ENCODE results near the gene MEPCE.

The MEPCE gene

DNA sequence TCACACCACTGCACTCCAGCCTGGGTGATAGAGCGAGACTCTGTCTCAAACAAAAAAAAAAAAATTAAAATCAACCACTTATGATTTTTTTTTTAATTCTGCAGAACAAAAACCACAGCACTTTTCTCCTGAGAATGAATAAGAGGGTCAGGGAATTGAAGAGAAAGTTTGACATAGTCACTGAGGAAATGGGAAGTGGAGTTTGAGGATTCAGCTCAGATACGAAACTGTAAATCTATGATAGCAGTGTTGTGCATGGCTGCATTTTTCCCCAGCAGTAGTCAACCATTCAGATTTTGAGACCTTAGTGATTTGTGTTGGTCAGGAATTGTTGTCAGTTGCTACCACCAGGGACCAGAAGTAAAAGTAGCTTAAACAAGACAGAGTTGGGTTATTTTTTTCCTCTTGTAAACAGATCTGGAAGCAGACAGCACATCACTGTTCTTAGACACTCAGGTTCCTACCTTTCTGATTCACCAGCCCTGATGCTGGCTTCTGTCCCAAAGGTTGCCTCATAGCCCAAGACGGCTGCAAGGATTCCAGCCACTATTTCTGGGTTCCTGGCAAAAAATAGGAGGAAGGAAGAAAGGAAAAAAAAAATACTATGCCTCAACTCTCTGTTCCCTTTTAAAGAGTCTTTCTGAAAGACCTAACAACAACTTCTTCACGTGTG is 36.3 kb upstream of the MEPCE start:
- Histone ChIP-seq H3K9me3 (ENCODE audit: control insufficient read depth, low read length) (no peaks in the 10 kb centered on the region), H3K36me3 (ENCODE audit: control insufficient read depth, insufficient read depth, low read length) (no peaks in the 10 kb centered on the region), H3K27ac (ENCODE audit: low read depth, low read length, severe bottlenecking) (no peak overlapping the region), H3K4me1 (ENCODE audit: control insufficient read depth, insufficient read depth, low read length, poor library complexity, severe bottlenecking) (no peaks in the 10 kb centered on the region), H3K4me3 (ENCODE audit: extremely low read depth, insufficient read depth, low read length, poor library complexity, severe bottlenecking) (no peak overlapping the region)
- WGBS, 2 experiments (ENCODE audit: insufficient coverage in 2 of 2): 75 to 100% methylated on average over 1 of the region's 4 CpGs

- 88% methylated on average over 1 of the region's 2 CpGs; no CpG with 5 or more reads in 1 of the 2 experiments for WGBS, 2 experiments (ENCODE audit: insufficient coverage in 2 of 2)
- H3K9me3 ChIP-seq (ENCODE audit: control insufficient read depth, low read length): no peaks in the 10 kb centered on the region
- H3K4me3 ChIP-seq (ENCODE audit: extremely low read depth, insufficient read depth, low read length, poor library complexity, severe bottlenecking): no peak overlapping the region
- no peak overlapping the region for H3K27ac ChIP-seq (ENCODE audit: low read depth, low read length, severe bottlenecking)
- H3K4me1 ChIP-seq (ENCODE audit: control insufficient read depth, insufficient read depth, low read length, poor library complexity, severe bottlenecking): no peaks in the 10 kb centered on the region
- no peaks in the 10 kb centered on the region for H3K36me3 ChIP-seq (ENCODE audit: control insufficient read depth, insufficient read depth, low read length)
These were observed 35.6 kb upstream of the MEPCE start for GRCh38 chr7:100394077-100394476.

DNA sequence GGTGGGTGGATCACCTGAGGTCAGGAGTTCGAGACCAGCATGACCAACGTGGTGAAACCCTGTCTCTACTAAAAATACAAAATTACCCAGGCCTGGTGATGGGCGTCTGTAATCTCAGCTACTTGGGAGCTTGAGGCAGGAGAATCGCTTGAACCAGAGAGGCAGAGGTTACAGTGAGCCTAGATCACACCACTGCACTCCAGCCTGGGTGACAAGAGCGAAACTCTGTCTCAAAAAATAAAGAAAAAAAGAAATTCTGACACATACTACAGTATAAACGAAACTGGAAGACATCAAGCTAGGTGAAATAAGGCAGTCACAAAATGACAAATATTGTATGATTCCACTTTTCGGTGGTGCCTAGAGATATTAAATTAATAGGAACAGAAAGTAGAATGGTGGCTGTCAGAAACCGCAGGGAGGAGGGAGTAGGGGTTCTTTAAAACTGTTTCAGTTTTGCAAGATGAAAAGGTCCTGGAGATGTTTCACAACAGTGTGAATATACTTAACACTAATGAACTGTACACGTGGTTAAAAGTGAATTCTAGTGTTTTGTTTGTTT is 33.1 kb upstream of the MEPCE start:
- Histone ChIP-seq H3K27ac (ENCODE audit: low read depth, low read length, severe bottlenecking) (no peak overlapping the region), H3K4me1 (ENCODE audit: control insufficient read depth, insufficient read depth, low read length, poor library complexity, severe bottlenecking) (no peaks in the 10 kb centered on the region), H3K4me3 (ENCODE audit: extremely low read depth, insufficient read depth, low read length, poor library complexity, severe bottlenecking) (no peak overlapping the region), H3K36me3 (ENCODE audit: control insufficient read depth, insufficient read depth, low read length) (no peaks in the 10 kb centered on the region), H3K9me3 (ENCODE audit: control insufficient read depth, low read length) (no peaks in the 10 kb centered on the region)
- 90 to 97% methylated on average over 4 to 6 of the region's 9 CpGs for WGBS, 2 experiments (ENCODE audit: insufficient coverage in 2 of 2)

GRCh38 chr7:100397315-100398081 is 32.1 kb upstream of the MEPCE start:
- Histone ChIP-seq H3K4me1 (ENCODE audit: control insufficient read depth, insufficient read depth, low read length, poor library complexity, severe bottlenecking) (no peaks in the 10 kb centered on the region), H3K27ac (ENCODE audit: low read depth, low read length, severe bottlenecking) (no peak overlapping the region)
- 69 to 77% methylated on average over 10 of the region's 13 CpGs for WGBS, 2 experiments (ENCODE audit: insufficient coverage in 2 of 2)

GRCh38 chr7:100398239-100398638 is 31.4 kb upstream of the MEPCE start:
- Histone ChIP-seq H3K9me3 (ENCODE audit: control insufficient read depth, low read length) (no peaks in the 10 kb centered on the region), H3K4me1 (ENCODE audit: control insufficient read depth, insufficient read depth, low read length, poor library complexity, severe bottlenecking) (no peaks in the 10 kb centered on the region), H3K36me3 (ENCODE audit: control insufficient read depth, insufficient read depth, low read length) (no peaks in the 10 kb centered on the region), H3K27ac (ENCODE audit: low read depth, low read length, severe bottlenecking) (no peak overlapping the region), H3K4me3 (ENCODE audit: extremely low read depth, insufficient read depth, low read length, poor library complexity, severe bottlenecking) (no peak overlapping the region)
- WGBS, 2 experiments (ENCODE audit: insufficient coverage in 2 of 2): 50 to 69% methylated on average over 2 of the region's 2 CpGs

More at GRCh38 chr7:100397315-100398081, 32.1 kb upstream of the MEPCE start:
- Histone ChIP-seq H3K9me3 (ENCODE audit: control insufficient read depth, low read length) (no peaks in the 10 kb centered on the region), H3K36me3 (ENCODE audit: control insufficient read depth, insufficient read depth, low read length) (no peaks in the 10 kb centered on the region), H3K4me3 (ENCODE audit: extremely low read depth, insufficient read depth, low read length, poor library complexity, severe bottlenecking) (no peak overlapping the region)

- WGBS, 2 experiments (ENCODE audit: insufficient coverage in 2 of 2): 100% methylated on average over 2 to 3 of the region's 3 CpGs
- no peak overlapping the region for H3K4me3 ChIP-seq (ENCODE audit: extremely low read depth, insufficient read depth, low read length, poor library complexity, severe bottlenecking)
- H3K9me3 ChIP-seq (ENCODE audit: control insufficient read depth, low read length): no peaks in the 10 kb centered on the region
- no peak overlapping the region for H3K27ac ChIP-seq (ENCODE audit: low read depth, low read length, severe bottlenecking)
- H3K4me1 ChIP-seq (ENCODE audit: control insufficient read depth, insufficient read depth, low read length, poor library complexity, severe bottlenecking): no peaks in the 10 kb centered on the region
- no peaks in the 10 kb centered on the region for H3K36me3 ChIP-seq (ENCODE audit: control insufficient read depth, insufficient read depth, low read length)
These were observed 29.6 kb upstream of the MEPCE start for GRCh38 chr7:100400041-100400440.

DNA sequence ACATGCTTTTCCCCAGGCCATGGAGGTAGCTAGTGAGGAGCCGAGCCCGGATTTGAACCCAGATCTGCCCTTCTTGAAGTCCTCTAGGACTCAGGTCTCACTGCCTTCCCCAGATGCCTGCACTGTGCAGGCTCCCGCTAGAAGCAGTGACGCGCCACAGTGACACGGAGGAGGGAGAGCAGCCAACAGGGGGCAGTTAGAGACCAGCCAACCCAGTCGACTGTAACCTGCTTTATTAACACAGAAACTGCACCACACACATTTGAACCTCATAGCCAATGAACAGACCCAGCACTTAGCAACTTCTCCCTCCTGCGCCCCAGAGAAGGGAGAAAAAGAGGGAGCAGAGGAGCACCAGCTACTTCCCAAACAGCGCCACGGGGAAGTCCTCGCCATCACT is 29.0 kb upstream of the MEPCE start:
- 52 to 71% methylated on average over 7 to 10 of the region's 11 CpGs for WGBS, 2 experiments (ENCODE audit: insufficient coverage in 2 of 2)

DNA sequence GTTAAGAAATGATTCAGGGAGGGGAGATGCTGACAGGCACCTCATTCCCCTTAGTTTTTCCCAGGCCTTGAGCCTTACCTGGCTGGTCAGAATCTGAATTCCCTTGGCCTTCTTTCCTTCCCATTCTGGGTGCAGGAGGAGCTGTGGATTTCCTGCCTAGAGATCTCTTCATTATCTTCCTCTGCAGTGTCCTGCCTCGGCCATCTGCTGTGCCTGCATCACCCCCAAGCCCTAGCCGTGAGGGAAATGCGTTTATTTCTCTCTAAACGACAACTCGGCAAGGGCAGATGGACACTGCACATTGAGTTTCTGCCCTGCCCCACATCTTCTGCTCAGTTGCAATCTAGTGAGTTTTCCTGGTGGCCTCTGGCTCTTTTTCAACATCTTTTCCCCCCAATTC is 27.8 kb upstream of the MEPCE start:
- 87 to 88% methylated on average over 5 of the region's 5 CpGs for WGBS, 2 experiments (ENCODE audit: insufficient coverage in 2 of 2)
- no peaks in the 10 kb centered on the region for H3K36me3 ChIP-seq (ENCODE audit: control insufficient read depth, insufficient read depth, low read length)
- H3K27ac ChIP-seq (ENCODE audit: low read depth, low read length, severe bottlenecking): no peak overlapping the region
- H3K4me1 ChIP-seq (ENCODE audit: control insufficient read depth, insufficient read depth, low read length, poor library complexity, severe bottlenecking): peaks cover 2% of the 10 kb centered on the region
- no peak overlapping the region for H3K4me3 ChIP-seq (ENCODE audit: extremely low read depth, insufficient read depth, low read length, poor library complexity, severe bottlenecking)
- H3K9me3 ChIP-seq (ENCODE audit: control insufficient read depth, low read length): no peaks in the 10 kb centered on the region

More for the DNA sequence above, 29.0 kb upstream of the MEPCE start:
- no peaks in the 10 kb centered on the region for H3K9me3 ChIP-seq (ENCODE audit: control insufficient read depth, low read length)
- H3K4me1 ChIP-seq (ENCODE audit: control insufficient read depth, insufficient read depth, low read length, poor library complexity, severe bottlenecking): no peaks in the 10 kb centered on the region
- H3K36me3 ChIP-seq (ENCODE audit: control insufficient read depth, insufficient read depth, low read length): no peaks in the 10 kb centered on the region
- no peak overlapping the region for H3K4me3 ChIP-seq (ENCODE audit: extremely low read depth, insufficient read depth, low read length, poor library complexity, severe bottlenecking)
- no peak overlapping the region for H3K27ac ChIP-seq (ENCODE audit: low read depth, low read length, severe bottlenecking)

DNA sequence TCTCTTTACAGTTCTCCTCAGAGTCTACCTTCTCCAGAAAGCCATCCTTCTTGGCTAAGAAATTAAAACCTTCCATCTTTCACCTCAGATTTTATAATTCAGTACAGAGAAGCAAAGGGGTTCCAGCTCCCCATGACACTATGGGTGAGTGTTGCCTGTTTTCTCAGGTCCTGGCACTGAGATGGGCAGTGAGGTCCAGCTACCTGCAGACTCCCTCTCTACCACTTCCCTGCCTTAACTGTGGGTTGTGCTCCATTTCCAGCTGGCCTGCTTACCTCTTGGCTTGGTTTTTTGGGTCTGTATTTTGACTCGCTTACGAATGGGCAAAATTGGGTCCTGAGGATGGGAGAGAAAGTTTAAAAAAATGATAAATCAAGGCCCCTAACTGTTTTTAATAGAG is 27.4 kb upstream of the MEPCE start:
- Histone ChIP-seq H3K27ac (ENCODE audit: low read depth, low read length, severe bottlenecking) (no peak overlapping the region), H3K4me1 (ENCODE audit: control insufficient read depth, insufficient read depth, low read length, poor library complexity, severe bottlenecking) (peaks cover 7% of the 10 kb centered on the region), H3K36me3 (ENCODE audit: control insufficient read depth, insufficient read depth, low read length) (no peaks in the 10 kb centered on the region), H3K9me3 (ENCODE audit: control insufficient read depth, low read length) (no peaks in the 10 kb centered on the region), H3K4me3 (ENCODE audit: extremely low read depth, insufficient read depth, low read length, poor library complexity, severe bottlenecking) (no peak overlapping the region)
- WGBS, 2 experiments (ENCODE audit: insufficient coverage in 2 of 2): 95% methylated on average over 2 of the region's 2 CpGs

GRCh38 chr7:100406767-100407166 is 22.9 kb upstream of the MEPCE start:
- no peak overlapping the region for H3K4me3 ChIP-seq (ENCODE audit: extremely low read depth, insufficient read depth, low read length, poor library complexity, severe bottlenecking)
- H3K36me3 ChIP-seq (ENCODE audit: control insufficient read depth, insufficient read depth, low read length): no peaks in the 10 kb centered on the region
- 61 to 81% methylated on average over 3 of the region's 6 CpGs for WGBS, 2 experiments (ENCODE audit: insufficient coverage in 2 of 2)
- H3K9me3 ChIP-seq (ENCODE audit: control insufficient read depth, low read length): no peaks in the 10 kb centered on the region
- peaks cover 9% of the 10 kb centered on the region for H3K4me1 ChIP-seq (ENCODE audit: control insufficient read depth, insufficient read depth, low read length, poor library complexity, severe bottlenecking)
- peak overlapping the region; percentile 23 for H3K27ac ChIP-seq (ENCODE audit: low read depth, low read length, severe bottlenecking)
